K562 (cell line): ENCODE data around the gene ZEB2.

Experiments used
- CTCF ChIP-seq, 3 experiments: IDR thresholded peaks in 2 of 3; conservative IDR thresholded peaks in 1 of 3; 2 replicates each; pipeline ENCODE4 v1.5.1; 2011 to 2012; ENCODE audit warnings: low read length in 3 of 3, mild to moderate bottlenecking in 3 of 3, control low read depth in 2 of 3, improper control_type of control experiment in 1 of 3, inconsistent platforms in 1 of 3, low read depth in 1 of 3, mixed read lengths in 1 of 3, moderate library complexity in 1 of 3; ENCODE audit not compliant: insufficient read depth in 2 of 3
- ELK3 ChIP-seq: fragments of 450-650 bp; formaldehyde crosslinking; IDR thresholded peaks from 2 replicates; pipeline ENCODE4 v1.4.0; 2020; ENCODE audit warnings: mild to moderate bottlenecking
- RAD51 ChIP-seq: fragments of 450-650 bp; IDR thresholded peaks from 2 replicates; pipeline ENCODE4 v1.7.1; 2016; ENCODE audit warnings: low read depth, mild to moderate bottlenecking, borderline replicate concordance

- no peak for TF ChIP-seq RAD51
- no peak for TF ChIP-seq CTCF (IDR thresholded peaks at IDR 0.05 in 2 of 3, conservative IDR thresholded peaks at IDR 0.05 in 1 of 3; ENCODE audit: insufficient read depth in 2 of 3, low read depth in 1 of 3, low read length in 3 of 3)
- TF ChIP-seq ELK3 (CRISPR knock-in tag), result no peak
Measured at GRCh38 chr2:144376926-144377325, 143.0 kb downstream of the ZEB2 start.
